Stomach (tissue), 9 donors: ENCODE measurements around the gene DYRK1A. TPM values are rescaled to one million over a fixed set of nuclear protein-coding genes. Genes with fewer than 3 reads are reported as not detected.

Source experiments
- DNase-seq, 2 donors: peaks; one replicate each; pipeline versions ENCODE4 v3.0.0 to v3.0.0-alpha.2; 2013 to 2019
- H3K27ac ChIP-seq, 5 donors: fragments of 200-600 bp in 4 of 5; sonication (generic) in 4 of 5; one replicate each; pipeline ENCODE4 v1.5.1; 2013 to 2019; ENCODE audit warnings: mild to moderate bottlenecking in 1 of 5, moderate library complexity in 1 of 5
- H3K27me3 ChIP-seq, 3 donors: fragments of 200-600 bp; sonication (generic); one replicate each; pipeline ENCODE4 v1.5.1; 2017 to 2019; ENCODE audit warnings: mixed run types in 1 of 3
- H3K36me3 ChIP-seq, 4 donors: fragments of 200-600 bp; sonication (generic); 1 replicate in 3 of 4; 2 replicates in 1 of 4; pipeline ENCODE4 v1.5.1; 2016 to 2019
- H3K4me1 ChIP-seq, 4 donors: fragments of 200-600 bp; sonication (generic); one replicate each; pipeline ENCODE4 v1.5.1; 2016 to 2019
- H3K4me3 ChIP-seq, 4 donors: fragments of 200-600 bp; sonication (generic) in 3 of 4; one replicate each; pipeline ENCODE4 v1.5.1; 2016 to 2019; ENCODE audit warnings: mild to moderate bottlenecking in 1 of 4
- H3K9me3 ChIP-seq, 4 donors: fragments of 200-600 bp; sonication (generic); one replicate each; pipeline ENCODE4 v1.5.1; 2016 to 2019
- EP300 ChIP-seq: sonication (generic); formaldehyde crosslinking; IDR thresholded peaks from one replicate; pipeline ENCODE4 v1.6.1; 2017; ENCODE audit warnings: antibody characterized with exemption
- POLR2A ChIP-seq, 4 donors: fragments of 450-650 bp; IDR thresholded peaks; one replicate each; pipeline ENCODE4 v1.6.1; 2016; ENCODE audit warnings: antibody characterized with exemption in 4 of 4, control low read depth in 2 of 4, mild to moderate bottlenecking in 1 of 4, moderate library complexity in 1 of 4
- POLR2AphosphoS5 ChIP-seq, 3 donors: sonication (generic); formaldehyde crosslinking; IDR thresholded peaks; one replicate each; pipeline ENCODE4 v1.6.1; 2016; ENCODE audit warnings: antibody characterized with exemption in 3 of 3
- WGBS, 5 donors: extraction: QIAGEN DNeasy Blood & Tissue Kit in 3 of 5; methylation state at CpG; one replicate each; pipeline versions ENCODE4 v1.1.5 to v1.1.7; 2013 to 2018; 5-methylcytosine and 5-hydroxymethylcytosine counted together
- intact Hi-C: fragments of 100-400 bp; cut with DNase I; formaldehyde crosslinking; loops from one replicate; pipeline ENCODE4 v1.15.1; 2023; ENCODE audit warnings: low total_unique reads
- polyA plus RNA-seq, 3 donors: library from polyadenylated mRNA; stranded (reverse); fragments of 200-250 nt; gene quantifications; one replicate each; pipeline ENCODE4 v1.2.3, GENCODE V29; 2013
- total RNA-seq, 5 donors: library from RNA; depleted of rRNA; stranded (reverse); fragments of >200 nt; gene quantifications; one replicate each; pipeline versions ENCODE4 v1.1.0 to v1.2.3, GENCODE V29; 2014 to 2016
- TF ChIP-seq, protein P1 (sequence below), 7 experiments: fragments of 450-650 bp in 4 of 7; fragments of 200-600 bp in 3 of 7; sonication (generic) in 3 of 7; IDR thresholded peaks; one replicate each; pipeline ENCODE4 v1.5.1; 2016 to 2019; ENCODE audit warnings: antibody characterized with exemption in 7 of 7, control low read depth in 2 of 7, mild to moderate bottlenecking in 1 of 7
- donor health status: healthy with polysubstance abuse.
- donor health status: Bipolar disorder and iron deficiency.
- donor health status: healthy.

The DYRK1A gene
- total and polyA plus RNA-seq, 8 donors = 10.1 to 124 (median 67.0) TPM

DNA sequence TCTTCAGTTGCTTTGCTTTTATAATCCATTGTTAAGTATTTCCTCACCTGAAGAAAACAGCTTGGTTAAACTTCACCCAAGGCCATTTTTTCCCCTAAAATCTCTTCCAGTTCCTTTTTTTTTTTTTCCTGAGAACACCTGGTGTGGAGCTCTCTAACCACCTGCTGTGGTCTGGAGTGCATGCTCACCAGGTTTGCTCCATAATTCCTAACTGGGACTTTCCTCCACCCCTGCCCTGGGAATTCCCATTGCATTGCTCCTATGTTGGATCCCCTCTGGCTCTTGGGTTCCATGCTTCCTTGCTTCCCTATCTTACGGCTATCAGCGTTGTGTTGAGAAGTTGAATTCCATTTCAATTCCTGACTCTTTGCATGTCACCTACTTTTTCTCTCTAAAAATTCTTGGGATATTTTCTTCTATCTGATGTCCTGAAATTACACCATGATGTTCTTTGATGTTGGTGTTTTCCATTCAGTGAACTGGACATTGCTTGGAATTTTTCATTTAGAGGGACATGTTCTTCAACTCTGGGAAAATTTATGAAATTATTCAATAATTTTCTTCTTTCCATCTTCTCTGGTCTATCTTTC, 19.6 kb upstream of the DYRK1A start:
- Histone ChIP-seq H3K27ac (no peak overlapping the region), H3K9me3 (peaks cover 0 to 33% (median 21%) of the 10 kb centered on the region in 4 donors), H3K27me3 (no peaks in the 10 kb centered on the region), H3K36me3 (no peaks in the 10 kb centered on the region), H3K4me1 (no peaks in the 10 kb centered on the region), H3K4me3 (no peak overlapping the region)
- no peak for DNase-seq
- TF ChIP-seq, protein P1, sequence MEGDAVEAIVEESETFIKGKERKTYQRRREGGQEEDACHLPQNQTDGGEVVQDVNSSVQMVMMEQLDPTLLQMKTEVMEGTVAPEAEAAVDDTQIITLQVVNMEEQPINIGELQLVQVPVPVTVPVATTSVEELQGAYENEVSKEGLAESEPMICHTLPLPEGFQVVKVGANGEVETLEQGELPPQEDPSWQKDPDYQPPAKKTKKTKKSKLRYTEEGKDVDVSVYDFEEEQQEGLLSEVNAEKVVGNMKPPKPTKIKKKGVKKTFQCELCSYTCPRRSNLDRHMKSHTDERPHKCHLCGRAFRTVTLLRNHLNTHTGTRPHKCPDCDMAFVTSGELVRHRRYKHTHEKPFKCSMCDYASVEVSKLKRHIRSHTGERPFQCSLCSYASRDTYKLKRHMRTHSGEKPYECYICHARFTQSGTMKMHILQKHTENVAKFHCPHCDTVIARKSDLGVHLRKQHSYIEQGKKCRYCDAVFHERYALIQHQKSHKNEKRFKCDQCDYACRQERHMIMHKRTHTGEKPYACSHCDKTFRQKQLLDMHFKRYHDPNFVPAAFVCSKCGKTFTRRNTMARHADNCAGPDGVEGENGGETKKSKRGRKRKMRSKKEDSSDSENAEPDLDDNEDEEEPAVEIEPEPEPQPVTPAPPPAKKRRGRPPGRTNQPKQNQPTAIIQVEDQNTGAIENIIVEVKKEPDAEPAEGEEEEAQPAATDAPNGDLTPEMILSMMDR (IDR thresholded peaks at IDR 0.05) = no peak
- TF ChIP-seq POLR2A (IDR thresholded peaks at IDR 0.05) (no peak), POLR2AphosphoS5 (IDR thresholded peaks at IDR 0.05) (no peak), EP300 (no peak)
- intact Hi-C loops = no loop called here
- WGBS, 5 donors = 89 to 97% (median 92%) methylated on average over 2 of the region's 2 CpGs

DNA sequence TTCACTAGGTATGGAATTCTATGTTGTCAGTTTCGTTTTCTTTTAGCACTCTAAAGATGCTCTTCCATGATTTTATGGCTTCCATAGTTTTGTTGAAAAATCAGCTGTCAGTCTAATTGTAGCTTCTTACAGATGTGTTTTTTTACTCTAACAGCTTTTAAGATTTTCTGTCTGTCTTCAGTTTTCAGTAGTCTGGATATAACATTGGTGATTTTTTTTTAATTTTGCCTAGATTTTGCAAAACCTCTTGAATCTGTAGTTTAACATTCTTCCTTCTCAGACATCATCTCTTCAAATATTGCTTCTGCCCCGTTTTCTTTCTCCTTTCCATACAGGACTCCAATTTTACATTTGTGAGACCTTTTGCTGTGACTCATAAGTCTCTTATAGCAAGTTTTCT, 17.9 kb upstream of the DYRK1A start:
- H3K9me3 ChIP-seq = peaks cover 0 to 33% (median 21%) of the 10 kb centered on the region in 4 donors
- WGBS, 5 donors = 63 to 75% (median 65%) methylated on average over 2 of the region's 2 CpGs
- intact Hi-C loops = no loop called here

DNA sequence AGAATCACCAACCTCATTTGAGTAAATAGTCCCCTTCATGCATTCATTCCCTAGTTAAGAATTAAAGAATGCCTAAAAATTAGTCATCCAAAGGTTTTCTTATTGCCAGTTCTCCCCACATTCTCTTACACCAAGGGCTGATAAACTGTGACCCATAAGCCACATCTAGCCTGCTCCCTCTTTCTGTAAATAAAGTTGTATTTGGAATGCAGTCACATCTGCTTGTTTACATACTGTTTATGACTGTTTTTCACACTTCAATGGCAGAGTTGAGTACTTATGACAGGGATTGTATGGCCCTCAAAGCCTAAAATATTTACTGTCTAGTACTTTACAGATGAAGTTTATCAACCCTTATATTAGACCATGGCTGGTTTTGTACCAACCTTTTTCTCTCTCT, 16.1 kb upstream of the DYRK1A start:
- Histone ChIP-seq H3K4me3 (no peak overlapping the region), H3K36me3 (no peaks in the 10 kb centered on the region), H3K9me3 (peaks cover 0 to 33% (median 21%) of the 10 kb centered on the region in 4 donors), H3K27ac (no peak overlapping the region), H3K27me3 (no peaks in the 10 kb centered on the region), H3K4me1 (no peaks in the 10 kb centered on the region)
- no peak for DNase-seq
- TF ChIP-seq EP300 (no peak), POLR2AphosphoS5 (IDR thresholded peaks at IDR 0.05) (no peak), POLR2A (IDR thresholded peaks at IDR 0.05) (no peak)
- TF ChIP-seq, protein P1 (IDR thresholded peaks at IDR 0.05) = no peak
- intact Hi-C loops = no loop called here

More for the DNA sequence above, 17.9 kb upstream of the DYRK1A start:
- Histone ChIP-seq H3K27ac (no peak overlapping the region), H3K27me3 (no peaks in the 10 kb centered on the region), H3K4me3 (no peak overlapping the region), H3K4me1 (no peaks in the 10 kb centered on the region), H3K36me3 (no peaks in the 10 kb centered on the region)
- no peak for TF ChIP-seq EP300
- TF ChIP-seq POLR2A (IDR thresholded peaks at IDR 0.05) = no peak
- no peak for TF ChIP-seq POLR2AphosphoS5 (IDR thresholded peaks at IDR 0.05)
- TF ChIP-seq, protein P1 (IDR thresholded peaks at IDR 0.05) = no peak
- DNase-seq = no peak

DNA sequence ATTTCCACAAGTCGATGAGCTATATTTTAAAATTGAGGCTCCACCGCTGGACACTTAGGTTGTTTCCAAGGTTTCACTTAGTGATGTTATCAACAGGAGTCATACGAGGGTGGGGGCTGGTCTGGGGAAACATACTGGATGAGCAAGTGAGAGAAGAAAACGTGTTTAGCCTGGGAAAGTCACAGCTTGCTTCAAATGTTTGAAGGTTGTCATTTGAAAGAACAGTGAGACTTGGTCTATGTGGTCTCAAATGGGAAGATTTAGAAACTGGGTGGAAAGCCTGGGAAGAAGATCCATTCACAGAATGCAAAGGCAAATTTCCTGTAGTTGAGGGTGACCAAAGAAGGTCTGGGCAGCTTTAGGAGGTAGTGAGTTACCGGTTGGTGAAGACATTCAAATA, 9.9 kb upstream of the DYRK1A start:
- H3K36me3 ChIP-seq = no peaks in the 10 kb centered on the region
- peaks cover 0 to 5% (median 0%) of the 10 kb centered on the region in 4 donors for H3K4me1 ChIP-seq
- H3K27ac ChIP-seq = no peak overlapping the region
- 65 to 75% (median 71%) methylated on average over 5 of the region's 5 CpGs for WGBS, 5 donors
- intact Hi-C loops = no loop called here
- no peaks in the 10 kb centered on the region for H3K9me3 ChIP-seq
- TF ChIP-seq POLR2AphosphoS5 (IDR thresholded peaks at IDR 0.05) (no peak), POLR2A (IDR thresholded peaks at IDR 0.05) (no peak), EP300 (no peak)
- TF ChIP-seq, protein P1 (IDR thresholded peaks at IDR 0.05) = no peak
- H3K27me3 ChIP-seq = no peaks in the 10 kb centered on the region
- no peak for DNase-seq
- no peak overlapping the region for H3K4me3 ChIP-seq
